Keratinocyte (primary cell): ENCODE measurements around the gene CASZ1. TPM values are rescaled to one million over a fixed set of nuclear protein-coding genes. Genes with fewer than 3 reads are reported as not detected.
A peak's percentile ranks its signal among the peaks of the same experiment; 100 is the strongest.

Experiments used
- DNase-seq: peaks from one replicate; pipeline ENCODE4 v3.0.0-alpha.2; 2011; ENCODE audit warnings: low read depth, missing footprints, low spot score
- FAIRE-seq: peaks from 2 replicates; lab custom pipeline; 2011; peaks lifted over from hg19 to GRCh38; lab: Jason Lieb, UNC
- H2AFZ ChIP-seq: 2 replicates; pipeline ENCODE4 v1.6.0; 2012; ENCODE audit warnings: low read length, control low read depth, inconsistent platforms; ENCODE audit not compliant: control insufficient read depth
- H3K27ac ChIP-seq: 2 replicates; pipeline ENCODE4 v1.5.1; 2011; ENCODE audit warnings: low read length; ENCODE audit not compliant: control insufficient read depth, insufficient read depth
- H3K27me3 ChIP-seq: 3 replicates; pipeline ENCODE4 v1.6.0; 2011; ENCODE audit warnings: low read length; ENCODE audit not compliant: control insufficient read depth, insufficient read depth; ENCODE audit errors: extremely low read depth
- H3K36me3 ChIP-seq, 2 experiments: 2 replicates in 1 of 2; 3 replicates in 1 of 2; pipeline ENCODE4 v1.5.1; 2011; ENCODE audit warnings: low read length in 2 of 2, mild to moderate bottlenecking in 1 of 2; ENCODE audit not compliant: control insufficient read depth in 2 of 2, insufficient read depth in 2 of 2; ENCODE audit errors: extremely low read depth in 1 of 2
- H3K4me1 ChIP-seq: 3 replicates; pipeline ENCODE4 v1.5.1; 2011; ENCODE audit warnings: low read length; ENCODE audit not compliant: control insufficient read depth, insufficient read depth; ENCODE audit errors: extremely low read depth
- H3K4me2 ChIP-seq: 3 replicates; pipeline ENCODE4 v1.6.0; 2011; ENCODE audit warnings: low read depth, low read length; ENCODE audit not compliant: control insufficient read depth, insufficient read depth; ENCODE audit errors: extremely low read depth
- H3K4me3 ChIP-seq, 3 experiments: fragments of 200-600 bp in 1 of 3; sonication (generic) in 1 of 3; 2 replicates in 2 of 3; 3 replicates in 1 of 3; pipeline ENCODE4 v1.5.1; 2011 to 2016; ENCODE audit warnings: low read length in 3 of 3, mild to moderate bottlenecking in 3 of 3, control low read depth in 2 of 3, inconsistent platforms in 1 of 3, low read depth in 1 of 3, mixed read lengths in 1 of 3, mixed run types in 1 of 3, moderate library complexity in 1 of 3; ENCODE audit not compliant: control insufficient read depth in 2 of 3, insufficient read depth in 2 of 3; ENCODE audit errors: extremely low read depth in 1 of 3
- H3K79me2 ChIP-seq: 2 replicates; pipeline ENCODE4 v1.6.0; 2012; ENCODE audit warnings: low read length; ENCODE audit not compliant: control insufficient read depth, insufficient read depth
- H3K9ac ChIP-seq: 3 replicates; pipeline ENCODE4 v1.6.0; 2011; ENCODE audit warnings: low read length; ENCODE audit not compliant: control insufficient read depth, insufficient read depth; ENCODE audit errors: extremely low read depth
- H3K9me1 ChIP-seq: 3 replicates; pipeline ENCODE4 v1.6.0; 2011; ENCODE audit warnings: low read length; ENCODE audit not compliant: control insufficient read depth, insufficient read depth; ENCODE audit errors: extremely low read depth
- H3K9me3 ChIP-seq: 2 replicates; pipeline ENCODE4 v1.5.1; 2012; ENCODE audit warnings: low read depth, low read length; ENCODE audit not compliant: control insufficient read depth
- H4K20me1 ChIP-seq: 3 replicates; pipeline ENCODE4 v1.6.0; 2011; ENCODE audit warnings: low read length; ENCODE audit not compliant: control insufficient read depth, insufficient read depth; ENCODE audit errors: extremely low read depth
- CTCF ChIP-seq, 3 experiments: IDR thresholded peaks in 1 of 3; conservative IDR thresholded peaks in 1 of 3; optimal IDR thresholded peaks in 1 of 3; 2 replicates in 2 of 3; 3 replicates in 1 of 3; pipeline versions ENCODE3 to v1.5.1; 2011; ENCODE audit warnings: low read length in 3 of 3, mild to moderate bottlenecking in 3 of 3, moderate library complexity in 2 of 3, control low read depth in 1 of 3, inconsistent platforms in 1 of 3; ENCODE audit not compliant: insufficient read depth in 2 of 3; ENCODE audit errors: extremely low read depth in 1 of 3
- EZH2 ChIP-seq: IDR thresholded peaks from one replicate; pipeline ENCODE4 v1.6.1; 2012; ENCODE audit warnings: inconsistent platforms, mild to moderate bottlenecking, low read length, moderate library complexity
- dilution Hi-C: fragments of 300-500 bp; cut with MboI; formaldehyde crosslinking; loops from one replicate; pipeline ENCODE4 v1.7.0; 2020; ENCODE audit warnings: low sequenced_read_pairs; ENCODE audit not compliant: extremely low pct_ligation_motif_present
- polyA plus RNA-seq, 5 experiments: library from polyadenylated mRNA; depleted of rRNA in 3 of 5; stranded (reverse) in 3 of 5; stranded (forward) in 1 of 5; unstranded in 1 of 5; fragments of >200 nt; gene quantifications; 1 replicate in 1 of 5; 2 replicates in 3 of 5; 3 replicates in 1 of 5; pipeline versions ENCODE4 v1.2.1 to v1.2.3, GENCODE V29; 2011 to 2012; ENCODE audit warnings: missing spikeins in 2 of 5, low read depth in 1 of 5, low replicate concordance in 1 of 5

The CASZ1 gene
- polyA plus RNA-seq, 1 donor (not counting 4 experiments of a cell fraction or from before 2014, with no cell fraction given) = 2.8 TPM

GRCh38 chr1:10774615-10775310, 21.7 kb downstream of the CASZ1 start:
- Histone ChIP-seq H3K9ac (peak overlapping the region; percentile 26), H3K27me3 (no peaks in the 10 kb centered on the region), H3K9me1 (no peaks in the 10 kb centered on the region), H3K79me2 (peaks cover 16% of the 10 kb centered on the region), H2AFZ (peak overlapping the region; percentile 11), H4K20me1 (no peaks in the 10 kb centered on the region), H3K9me3 (no peaks in the 10 kb centered on the region), H3K4me2 (peak overlapping the region; percentile 72), H3K27ac (no peak overlapping the region), H3K36me3 (peaks cover 0 to 2% of the 10 kb centered on the region in 2 experiments), H3K4me1 (peaks cover 51% of the 10 kb centered on the region), H3K4me3 (peak overlapping the region in 2 of 3 experiments; percentile 49 to 52)
- FAIRE-seq (peak; percentile 63), DNase-seq (no peak)
- dilution Hi-C loops = no loop called here
- TF ChIP-seq EZH2 = no peak
- TF ChIP-seq CTCF (optimal IDR thresholded peaks at IDR 0.05 in 1 of 3, IDR thresholded peaks at IDR 0.05 in 1 of 3, conservative IDR thresholded peaks at IDR 0.05 in 1 of 3; ENCODE audit: extremely low read depth in 1 of 3, insufficient read depth in 2 of 3, low read length in 3 of 3) = no peak

- no peaks in the 10 kb centered on the region for H3K27me3 ChIP-seq
- H3K9ac ChIP-seq = peak overlapping the region; percentile 26
- no peak for FAIRE-seq
- no peaks in the 10 kb centered on the region for H4K20me1 ChIP-seq
- dilution Hi-C loops = no loop called here
- no peak for DNase-seq
- H3K9me3 ChIP-seq = no peaks in the 10 kb centered on the region
- TF ChIP-seq EZH2 (no peak), CTCF (optimal IDR thresholded peaks at IDR 0.05 in 1 of 3, IDR thresholded peaks at IDR 0.05 in 1 of 3, conservative IDR thresholded peaks at IDR 0.05 in 1 of 3; ENCODE audit: extremely low read depth in 1 of 3, insufficient read depth in 2 of 3, low read length in 3 of 3) (no peak)
- no peaks in the 10 kb centered on the region for H3K9me1 ChIP-seq
- peaks cover 46% of the 10 kb centered on the region for H3K4me1 ChIP-seq
- H3K4me2 ChIP-seq = peak overlapping the region; percentile 72
- peaks cover 15% of the 10 kb centered on the region for H3K79me2 ChIP-seq
- no peak overlapping the region for H3K4me3 ChIP-seq
- no peak overlapping the region for H3K27ac ChIP-seq
- H3K36me3 ChIP-seq = peaks cover 0 to 2% of the 10 kb centered on the region in 2 experiments
- no peak overlapping the region for H2AFZ ChIP-seq
Observed at GRCh38 chr1:10773851-10774614, 22.4 kb downstream of the CASZ1 start.
